ENCODE measurements around the gene CDK5RAP1.

GRCh38 chr20:33309631-33310030, 91.7 kb downstream of the CDK5RAP1 start:
- TF ChIP-seq, protein P1, sequence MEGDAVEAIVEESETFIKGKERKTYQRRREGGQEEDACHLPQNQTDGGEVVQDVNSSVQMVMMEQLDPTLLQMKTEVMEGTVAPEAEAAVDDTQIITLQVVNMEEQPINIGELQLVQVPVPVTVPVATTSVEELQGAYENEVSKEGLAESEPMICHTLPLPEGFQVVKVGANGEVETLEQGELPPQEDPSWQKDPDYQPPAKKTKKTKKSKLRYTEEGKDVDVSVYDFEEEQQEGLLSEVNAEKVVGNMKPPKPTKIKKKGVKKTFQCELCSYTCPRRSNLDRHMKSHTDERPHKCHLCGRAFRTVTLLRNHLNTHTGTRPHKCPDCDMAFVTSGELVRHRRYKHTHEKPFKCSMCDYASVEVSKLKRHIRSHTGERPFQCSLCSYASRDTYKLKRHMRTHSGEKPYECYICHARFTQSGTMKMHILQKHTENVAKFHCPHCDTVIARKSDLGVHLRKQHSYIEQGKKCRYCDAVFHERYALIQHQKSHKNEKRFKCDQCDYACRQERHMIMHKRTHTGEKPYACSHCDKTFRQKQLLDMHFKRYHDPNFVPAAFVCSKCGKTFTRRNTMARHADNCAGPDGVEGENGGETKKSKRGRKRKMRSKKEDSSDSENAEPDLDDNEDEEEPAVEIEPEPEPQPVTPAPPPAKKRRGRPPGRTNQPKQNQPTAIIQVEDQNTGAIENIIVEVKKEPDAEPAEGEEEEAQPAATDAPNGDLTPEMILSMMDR (optimal IDR thresholded peaks at IDR 0.05 in 1 of 3, IDR thresholded peaks at IDR 0.05 in 1 of 3, conservative IDR thresholded peaks at IDR 0.05 in 1 of 3; ENCODE audit: extremely low read depth in 1 of 3, insufficient read depth in 2 of 3, low read length in 3 of 3) = no peak
- no peak for TF ChIP-seq EZH2 (IDR thresholded peaks at IDR 0.05; ENCODE audit: low read length)
